D721Med (cell line): ENCODE data around the gene ZNF569.
"Not testable (repeated sequence)": the region's sequence is repeated elsewhere in the genome, so short reads cannot be mapped to it uniquely, and the experiment has no call there.

Experiments
- DNase-seq: peaks from one replicate; pipeline ENCODE4 v3.0.0; 2011; ENCODE audit warnings: low spot score; ENCODE audit not compliant: insufficient read length
- FAIRE-seq: peaks from 2 replicates; lab custom pipeline; 2011; peaks lifted over from hg19 to GRCh38; lab: Jason Lieb, UNC
- CTCF ChIP-seq: IDR thresholded peaks from 2 replicates; pipeline ENCODE4 v1.5.1; 2012; ENCODE audit warnings: mild to moderate bottlenecking, control low read depth; ENCODE audit not compliant: insufficient read depth; ENCODE audit errors: missing control alignments

The ZNF569 gene

GRCh38 chr19:37466277-37466797 is 907 bp downstream of the ZNF569 start:
- TF ChIP-seq CTCF = no peak
- FAIRE-seq = no peak
- DNase-seq = no peak

- TF ChIP-seq CTCF = no peak
- DNase-seq (no peak), FAIRE-seq (no peak)
Measured at GRCh38 chr19:37452500-37453245, 14.6 kb downstream of the ZNF569 start.

GRCh38 chr19:37413313-37414084 is 53.7 kb downstream of the ZNF569 start:
- DNase-seq = no peak
- no peak for FAIRE-seq
- no peak for TF ChIP-seq CTCF

GRCh38 chr19:37412700-37413099 is 54.5 kb downstream of the ZNF569 start:
- no peak for DNase-seq
- no peak for TF ChIP-seq CTCF
- no peak for FAIRE-seq

- not testable (repeated sequence) for DNase-seq, FAIRE-seq
Measured at GRCh38 chr19:37406140-37406846, 61.0 kb downstream of the ZNF569 start.

- no peak for DNase-seq
- TF ChIP-seq CTCF = no peak
- no peak for FAIRE-seq
Measured at GRCh38 chr19:37403403-37403802, 63.8 kb downstream of the ZNF569 start.

- no peak for DNase-seq
- FAIRE-seq = no peak
- no peak for TF ChIP-seq CTCF
Measured at GRCh38 chr19:37401078-37401477, 66.2 kb downstream of the ZNF569 start.

GRCh38 chr19:37391399-37391798 is 75.8 kb downstream of the ZNF569 start:
- FAIRE-seq, DNase-seq: not testable (repeated sequence)
